Nasal cavity respiratory epithelium epithelial cell of viscerocranial mucosa (primary cell): ENCODE data around the gene TBL1X. TPM values are rescaled to one million over a fixed set of nuclear protein-coding genes. Genes with fewer than 3 reads are reported as not detected.

Experiments used
- total RNA-seq: library from RNA; depleted of rRNA; stranded (reverse); fragments of >200 nt; gene quantifications from 2 replicates; pipeline ENCODE4 v1.2.3, GENCODE V29; 2014

The TBL1X gene
- 20.8 and 36.3 TPM in 2 replicates for total RNA-seq

GRCh38 chrX:9464435-9465371, at the start of gene TBL1X:
Gene TBL1X, plus strand, starts transcription at chrX:9465058. Its CDS starts 188,529 bp downstream, at chrX:9653587.

GRCh38 chrX:9765737-9766097, 300.9 kb downstream of the TBL1X start, which contains the start of gene GPR143:
Gene GPR143, minus strand, starts transcription at chrX:9765847. Its CDS starts 30 bp downstream, at chrX:9765817.

GRCh38 chrX:9785944-9786797, 321.3 kb downstream of the TBL1X start, which contains the start of gene SHROOM2:
Gene SHROOM2, plus strand, starts transcription at chrX:9786429. Its CDS starts 117 bp downstream, at chrX:9786546.

